ENCODE measurements around the gene RPS6KA2. TPM values are rescaled to one million over a fixed set of nuclear protein-coding genes. Genes with fewer than 3 reads are reported as not detected.

Gene RPS6KA2
- total and polyA plus RNA-seq, 7 experiments from 2014 or later, result 4.5 to 17.1 (median 6.6) TPM

DNA sequence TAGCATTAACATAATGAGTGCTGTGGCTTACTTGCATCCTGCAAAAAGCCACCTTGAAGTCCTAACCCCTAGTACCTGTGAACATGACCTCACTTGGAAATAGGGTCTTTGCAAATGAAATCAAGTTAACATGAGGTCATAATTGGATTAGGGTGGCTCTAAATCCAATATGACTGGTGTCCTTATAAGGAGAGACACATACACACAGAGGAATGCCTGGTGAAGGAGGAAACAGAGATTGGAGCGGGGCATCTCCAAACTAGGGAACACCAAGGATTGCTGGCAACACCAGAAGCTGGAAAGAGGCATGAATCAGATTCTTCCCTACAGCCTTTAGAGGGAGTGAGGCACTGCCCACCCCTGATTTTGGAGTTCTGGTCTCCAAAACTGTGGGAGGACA, 17.6 kb upstream of the RPS6KA2 start:
- no peaks in the 10 kb centered on the region for H3K36me3 ChIP-seq (ENCODE audit: control insufficient read depth in 2 of 3, insufficient read depth in 3 of 3, low read length in 3 of 3)
- Mint-ChIP-seq H3K27me3 (peaks cover 13 to 26% (median 16%) of the 10 kb centered on the region in 5 donors), H3K4me1 (peaks cover 2 to 13% (median 10%) of the 10 kb centered on the region in 7 donors), H3K9me3 (peaks cover 0 to 32% (median 8%) of the 10 kb centered on the region in 11 donors), H3K27ac (no peak overlapping the region), H3K36me3 (peaks cover 0 to 7% (median 0%) of the 10 kb centered on the region in 5 donors), H3K4me3 (no peak overlapping the region)
- CTCF ChIA-PET, result no interaction called here
- intact Hi-C loops (cut with micrococcal nuclease), result no loop called here
- POLR2A ChIA-PET, result no interaction called here
- H3K9me3 ChIP-seq (ENCODE audit: control insufficient read depth in 2 of 3, low read length in 3 of 3), result peaks cover 0 to 5% (median 0%) of the 10 kb centered on the region in 3 experiments
- H3K4me1 ChIP-seq (ENCODE audit: control insufficient read depth in 2 of 2, insufficient read depth in 2 of 2, low read length in 2 of 2), result no peaks in the 10 kb centered on the region
- ATAC-seq (no peak), DNase-seq (no peak)
- no peak overlapping the region for H3K27ac ChIP-seq (ENCODE audit: low read depth, low read length)
- no peaks in the 10 kb centered on the region for H3K27me3 ChIP-seq (ENCODE audit: control insufficient read depth in 2 of 2, insufficient read depth in 2 of 2, low read length in 2 of 2)
- no peak overlapping the region for H3K4me3 ChIP-seq (ENCODE audit: low read length)

DNA sequence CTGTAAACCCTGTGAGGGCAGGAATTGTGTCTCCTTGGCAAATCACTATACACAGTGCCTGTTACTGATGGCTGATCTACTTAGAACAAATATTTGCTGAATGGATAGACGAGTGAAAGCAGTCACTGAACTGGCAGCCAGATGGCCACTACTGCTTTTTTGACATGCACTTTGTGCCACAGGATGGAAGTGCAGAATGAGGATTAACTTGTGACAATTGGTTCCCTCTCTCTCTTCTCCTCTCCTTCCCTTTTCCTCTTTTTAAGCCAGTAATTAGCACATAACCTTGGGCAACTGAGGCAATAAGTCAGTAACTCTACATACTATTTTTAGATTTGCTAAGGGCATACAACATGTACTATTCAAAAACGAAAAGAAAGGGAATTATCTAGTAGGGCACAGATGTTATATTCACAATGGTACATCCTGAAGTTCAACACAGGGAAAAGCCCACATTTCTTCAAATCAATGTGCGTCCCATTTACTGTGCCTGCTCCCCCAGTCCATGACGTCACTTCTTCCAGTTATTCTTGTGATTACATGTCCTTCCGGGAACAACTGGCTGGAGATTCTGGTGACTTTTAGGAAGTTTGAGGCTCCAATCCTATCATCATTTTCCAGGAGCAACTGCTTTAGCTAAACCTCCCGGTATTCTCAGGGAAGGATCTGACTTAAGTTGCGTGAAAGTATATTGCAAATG, 17.0 kb upstream of the RPS6KA2 start:
- ChIA-PET POLR2A (no interaction called here), CTCF (no interaction called here)
- H3K4me3 Mint-ChIP-seq, result no peak overlapping the region

DNA sequence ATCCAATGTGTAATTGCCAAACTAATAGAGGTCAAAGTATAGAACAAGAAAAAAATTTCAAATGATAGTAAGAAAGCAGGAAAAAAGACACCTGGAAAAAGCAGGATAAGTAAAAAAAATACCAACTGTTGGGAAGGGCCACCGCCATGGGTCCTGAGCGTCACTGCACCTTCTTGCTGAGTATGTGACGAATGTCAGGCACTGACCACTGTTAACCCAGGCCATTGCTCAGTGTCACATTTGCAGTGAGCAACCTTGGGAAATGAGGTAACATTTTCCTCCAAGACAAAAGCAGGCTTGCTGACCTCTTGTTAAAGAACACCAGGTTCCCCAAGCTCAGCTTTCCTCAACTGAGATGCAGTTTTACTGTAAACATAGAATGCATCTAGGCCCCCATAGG, 15.6 kb upstream of the RPS6KA2 start:
- Mint-ChIP-seq H3K27me3 (peaks cover 30 to 37% (median 32%) of the 10 kb centered on the region in 5 donors), H3K27ac (no peak overlapping the region), H3K36me3 (peaks cover 0 to 7% (median 0%) of the 10 kb centered on the region in 5 donors), H3K4me1 (peaks cover 2 to 17% (median 12%) of the 10 kb centered on the region in 7 donors), H3K4me3 (no peak overlapping the region), H3K9me3 (peaks cover 0 to 32% (median 8%) of the 10 kb centered on the region in 11 donors)
- Histone ChIP-seq H3K27me3 (ENCODE audit: control insufficient read depth in 2 of 2, insufficient read depth in 2 of 2, low read length in 2 of 2) (no peaks in the 10 kb centered on the region), H3K36me3 (ENCODE audit: control insufficient read depth in 2 of 3, insufficient read depth in 3 of 3, low read length in 3 of 3) (no peaks in the 10 kb centered on the region), H3K4me3 (ENCODE audit: low read length) (no peak overlapping the region), H3K27ac (ENCODE audit: low read depth, low read length) (no peak overlapping the region), H3K9me3 (ENCODE audit: control insufficient read depth in 2 of 3, low read length in 3 of 3) (peaks cover 0 to 5% (median 0%) of the 10 kb centered on the region in 3 experiments), H3K4me1 (ENCODE audit: control insufficient read depth in 2 of 2, insufficient read depth in 2 of 2, low read length in 2 of 2) (no peaks in the 10 kb centered on the region)
- ATAC-seq, result no peak
- no peak for DNase-seq
- intact Hi-C loops (cut with micrococcal nuclease), result no loop called here
- POLR2A ChIA-PET, result no interaction called here
- CTCF ChIA-PET, result no interaction called here

More for the DNA sequence above, 17.0 kb upstream of the RPS6KA2 start:
- peaks cover 0 to 5% (median 0%) of the 10 kb centered on the region in 3 experiments for H3K9me3 ChIP-seq (ENCODE audit: control insufficient read depth in 2 of 3, low read length in 3 of 3)
- H3K4me3 ChIP-seq (ENCODE audit: low read length), result no peak overlapping the region
- H3K27ac ChIP-seq (ENCODE audit: low read depth, low read length), result no peak overlapping the region
- no peak for DNase-seq
- no peaks in the 10 kb centered on the region for H3K36me3 ChIP-seq (ENCODE audit: control insufficient read depth in 2 of 3, insufficient read depth in 3 of 3, low read length in 3 of 3)
- intact Hi-C loops (cut with micrococcal nuclease), result no loop called here
- H3K27me3 ChIP-seq (ENCODE audit: control insufficient read depth in 2 of 2, insufficient read depth in 2 of 2, low read length in 2 of 2), result no peaks in the 10 kb centered on the region
- Mint-ChIP-seq H3K4me1 (peaks cover 2 to 17% (median 12%) of the 10 kb centered on the region in 7 donors), H3K27ac (no peak overlapping the region), H3K27me3 (peaks cover 19 to 33% (median 22%) of the 10 kb centered on the region in 5 donors), H3K9me3 (peaks cover 0 to 32% (median 8%) of the 10 kb centered on the region in 11 donors), H3K36me3 (peaks cover 0 to 7% (median 0%) of the 10 kb centered on the region in 5 donors)
- no peak for ATAC-seq
- H3K4me1 ChIP-seq (ENCODE audit: control insufficient read depth in 2 of 2, insufficient read depth in 2 of 2, low read length in 2 of 2), result no peaks in the 10 kb centered on the region

DNA sequence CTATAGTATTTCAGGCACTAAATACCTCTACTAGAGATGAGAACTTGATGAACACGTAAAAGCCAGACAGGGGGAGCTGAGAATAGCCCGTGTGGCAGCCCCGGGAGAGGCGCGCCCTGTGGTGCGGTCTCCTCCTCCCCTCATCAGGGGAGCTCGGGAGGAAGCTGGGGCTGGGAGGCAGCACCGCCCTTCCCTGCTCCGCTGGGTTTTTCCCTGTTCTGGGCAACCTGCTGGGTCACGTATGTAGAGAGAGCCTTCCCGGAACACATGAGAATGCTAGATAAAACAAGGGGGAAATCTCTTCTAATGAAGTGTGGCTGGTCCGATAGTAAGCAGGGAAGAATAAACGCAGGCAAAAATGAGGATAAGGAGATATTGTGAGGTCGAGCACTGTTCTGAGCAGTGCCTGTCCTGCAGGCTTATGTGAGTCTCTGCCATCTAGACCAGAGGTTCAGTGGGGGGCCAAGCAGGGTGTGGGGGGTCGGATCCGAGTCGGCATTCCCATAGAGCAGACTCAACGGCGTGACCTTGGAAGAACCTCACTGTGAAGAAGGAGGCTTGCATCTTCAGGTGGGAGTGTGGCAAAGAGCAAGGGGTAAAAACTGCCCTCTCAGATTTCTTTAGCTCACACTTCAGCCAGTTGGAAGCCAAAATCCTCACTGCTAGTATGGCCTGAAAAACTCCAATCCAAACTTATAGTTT, 13.4 kb upstream of the RPS6KA2 start:
- intact Hi-C loops (cut with micrococcal nuclease), result no loop called here
- Histone ChIP-seq H3K36me3 (ENCODE audit: control insufficient read depth in 2 of 3, insufficient read depth in 3 of 3, low read length in 3 of 3) (no peaks in the 10 kb centered on the region), H3K9me3 (ENCODE audit: control insufficient read depth in 2 of 3, low read length in 3 of 3) (peaks cover 0 to 5% (median 0%) of the 10 kb centered on the region in 3 experiments), H3K4me3 (ENCODE audit: low read length) (no peak overlapping the region), H3K27ac (ENCODE audit: low read depth, low read length) (no peak overlapping the region), H3K4me1 (ENCODE audit: control insufficient read depth in 2 of 2, insufficient read depth in 2 of 2, low read length in 2 of 2) (no peaks in the 10 kb centered on the region), H3K27me3 (ENCODE audit: control insufficient read depth in 2 of 2, insufficient read depth in 2 of 2, low read length in 2 of 2) (no peaks in the 10 kb centered on the region)
- peak overlapping the region in 1 of 9 donors; percentile 3 for H3K27ac Mint-ChIP-seq
- H3K36me3 Mint-ChIP-seq, result peaks cover 0 to 7% (median 0%) of the 10 kb centered on the region in 5 donors
- POLR2A ChIA-PET, result no interaction called here
- peaks cover 36 to 43% (median 42%) of the 10 kb centered on the region in 5 donors for H3K27me3 Mint-ChIP-seq
- ATAC-seq, result peak; percentile 66
- H3K9me3 Mint-ChIP-seq, result peaks cover 0 to 32% (median 8%) of the 10 kb centered on the region in 11 donors
- DNase-seq, result no peak
- peak overlapping the region in 1 of 10 donors; percentile 46 for H3K4me3 Mint-ChIP-seq
- peaks cover 2 to 17% (median 12%) of the 10 kb centered on the region in 7 donors for H3K4me1 Mint-ChIP-seq
- CTCF ChIA-PET, result no interaction called here

DNA sequence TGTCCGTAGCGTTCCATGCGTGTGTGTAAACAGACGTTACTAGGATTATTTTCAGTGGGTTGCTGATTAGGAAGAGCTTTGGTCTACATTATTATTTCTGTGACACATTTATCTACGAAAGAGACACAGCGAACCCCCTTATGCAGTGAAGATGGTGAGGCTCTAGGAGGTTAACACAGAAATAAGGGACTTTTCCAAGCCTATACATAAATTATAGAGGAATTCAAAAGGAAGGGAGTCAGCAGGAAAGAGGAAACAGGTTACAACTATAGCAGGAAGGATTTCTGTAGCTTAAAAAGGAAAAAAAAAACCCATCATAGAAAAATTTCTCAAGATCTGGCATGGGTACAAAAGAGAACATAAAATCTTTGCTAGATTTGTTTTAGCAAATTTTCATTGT, 12.9 kb upstream of the RPS6KA2 start:
- Histone ChIP-seq H3K27ac (ENCODE audit: low read depth, low read length) (no peak overlapping the region), H3K27me3 (ENCODE audit: control insufficient read depth in 2 of 2, insufficient read depth in 2 of 2, low read length in 2 of 2) (no peaks in the 10 kb centered on the region), H3K9me3 (ENCODE audit: control insufficient read depth in 2 of 3, low read length in 3 of 3) (peaks cover 0 to 5% (median 0%) of the 10 kb centered on the region in 3 experiments), H3K36me3 (ENCODE audit: control insufficient read depth in 2 of 3, insufficient read depth in 3 of 3, low read length in 3 of 3) (no peaks in the 10 kb centered on the region), H3K4me3 (ENCODE audit: low read length) (no peak overlapping the region), H3K4me1 (ENCODE audit: control insufficient read depth in 2 of 2, insufficient read depth in 2 of 2, low read length in 2 of 2) (no peaks in the 10 kb centered on the region)
- peaks cover 2 to 17% (median 12%) of the 10 kb centered on the region in 7 donors for H3K4me1 Mint-ChIP-seq
- H3K4me3 Mint-ChIP-seq, result peak overlapping the region in 2 of 10 donors; percentile 2 to 6
- ChIA-PET CTCF (no interaction called here), POLR2A (no interaction called here)
- DNase-seq (no peak), ATAC-seq (no peak)
- peaks cover 36 to 43% (median 42%) of the 10 kb centered on the region in 5 donors for H3K27me3 Mint-ChIP-seq
- intact Hi-C loops (cut with micrococcal nuclease), result no loop called here
- H3K27ac Mint-ChIP-seq, result no peak overlapping the region
- H3K36me3 Mint-ChIP-seq, result peaks cover 0 to 7% (median 0%) of the 10 kb centered on the region in 5 donors
- peaks cover 0 to 32% (median 9%) of the 10 kb centered on the region in 11 donors for H3K9me3 Mint-ChIP-seq

DNA sequence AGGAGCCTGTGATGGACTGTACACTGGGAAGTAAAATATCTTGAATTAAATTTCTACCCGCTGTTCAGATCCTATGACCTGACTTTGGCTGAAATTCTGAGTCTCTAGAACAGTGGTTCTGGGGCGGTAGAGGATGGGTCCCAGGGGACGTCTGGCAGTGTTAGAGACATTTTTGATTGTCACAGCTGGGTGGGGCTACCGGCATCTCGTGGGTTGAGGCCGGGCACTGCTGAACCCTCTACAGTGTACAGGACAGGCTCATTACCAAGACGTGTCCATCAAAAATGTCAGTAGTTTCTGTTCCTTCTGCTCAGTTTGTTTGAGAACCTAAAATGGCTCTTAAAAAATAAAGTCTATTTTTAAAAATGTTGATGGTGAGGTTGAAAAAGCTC, 11.5 kb upstream of the RPS6KA2 start:
- peaks cover 0 to 7% (median 0%) of the 10 kb centered on the region in 5 donors for H3K36me3 Mint-ChIP-seq
- ATAC-seq (no peak), DNase-seq (no peak)
- no peaks in the 10 kb centered on the region for H3K27me3 ChIP-seq (ENCODE audit: control insufficient read depth in 2 of 2, insufficient read depth in 2 of 2, low read length in 2 of 2)
- no peaks in the 10 kb centered on the region for H3K4me1 ChIP-seq (ENCODE audit: control insufficient read depth in 2 of 2, insufficient read depth in 2 of 2, low read length in 2 of 2)
- peaks cover 0 to 1% (median 0%) of the 10 kb centered on the region in 3 experiments for H3K9me3 ChIP-seq (ENCODE audit: control insufficient read depth in 2 of 3, low read length in 3 of 3)
- H3K4me1 Mint-ChIP-seq, result peaks cover 2 to 17% (median 12%) of the 10 kb centered on the region in 7 donors
- peaks cover 39 to 49% (median 42%) of the 10 kb centered on the region in 5 donors for H3K27me3 Mint-ChIP-seq
- no peak overlapping the region for H3K4me3 ChIP-seq (ENCODE audit: low read length)
- no peak overlapping the region for H3K27ac ChIP-seq (ENCODE audit: low read depth, low read length)
- no peaks in the 10 kb centered on the region for H3K36me3 ChIP-seq (ENCODE audit: control insufficient read depth in 2 of 3, insufficient read depth in 3 of 3, low read length in 3 of 3)
- intact Hi-C loops (cut with micrococcal nuclease), result no loop called here
- CTCF ChIA-PET, result no interaction called here
- POLR2A ChIA-PET, result no interaction called here
- H3K4me3 Mint-ChIP-seq, result peak overlapping the region in 1 of 10 donors; percentile 26
- no peak overlapping the region for H3K27ac Mint-ChIP-seq
- peaks cover 0 to 24% (median 3%) of the 10 kb centered on the region in 11 donors for H3K9me3 Mint-ChIP-seq
